ENCODE results near the gene HAS3.
"Not testable (repeated sequence)": the region's sequence is repeated elsewhere in the genome, so short reads cannot be mapped to it uniquely, and the experiment has no call there.

Gene HAS3

DNA sequence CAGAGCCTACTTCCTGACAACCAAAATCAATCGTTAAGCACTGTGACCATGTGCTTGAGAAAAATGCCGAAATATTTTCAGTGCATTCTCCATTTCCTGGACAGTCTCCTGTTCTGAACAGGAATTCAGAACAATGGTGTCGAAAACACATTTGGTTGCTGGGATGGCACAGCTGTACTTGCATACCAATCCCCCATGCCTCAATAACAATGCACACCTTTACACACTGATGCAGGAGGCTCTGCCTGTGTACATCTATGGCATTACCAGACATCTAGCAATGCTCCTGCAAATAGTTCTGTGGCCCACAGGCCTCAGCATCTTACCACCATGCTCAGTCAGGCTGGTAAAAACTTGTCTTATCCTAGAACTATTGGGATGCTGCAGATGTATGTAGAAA lies 20.8 kb downstream of the HAS3 start:
- no peak overlapping the region for H3K4me2 ChIP-seq (ENCODE audit: low read length)
- no peaks in the 10 kb centered on the region for H3K27me3 ChIP-seq (ENCODE audit: control insufficient read depth, insufficient read depth, low read length)
- H3K36me3 ChIP-seq (ENCODE audit: control insufficient read depth, insufficient read depth, low read length): no peaks in the 10 kb centered on the region
- TF ChIP-seq, protein P1, sequence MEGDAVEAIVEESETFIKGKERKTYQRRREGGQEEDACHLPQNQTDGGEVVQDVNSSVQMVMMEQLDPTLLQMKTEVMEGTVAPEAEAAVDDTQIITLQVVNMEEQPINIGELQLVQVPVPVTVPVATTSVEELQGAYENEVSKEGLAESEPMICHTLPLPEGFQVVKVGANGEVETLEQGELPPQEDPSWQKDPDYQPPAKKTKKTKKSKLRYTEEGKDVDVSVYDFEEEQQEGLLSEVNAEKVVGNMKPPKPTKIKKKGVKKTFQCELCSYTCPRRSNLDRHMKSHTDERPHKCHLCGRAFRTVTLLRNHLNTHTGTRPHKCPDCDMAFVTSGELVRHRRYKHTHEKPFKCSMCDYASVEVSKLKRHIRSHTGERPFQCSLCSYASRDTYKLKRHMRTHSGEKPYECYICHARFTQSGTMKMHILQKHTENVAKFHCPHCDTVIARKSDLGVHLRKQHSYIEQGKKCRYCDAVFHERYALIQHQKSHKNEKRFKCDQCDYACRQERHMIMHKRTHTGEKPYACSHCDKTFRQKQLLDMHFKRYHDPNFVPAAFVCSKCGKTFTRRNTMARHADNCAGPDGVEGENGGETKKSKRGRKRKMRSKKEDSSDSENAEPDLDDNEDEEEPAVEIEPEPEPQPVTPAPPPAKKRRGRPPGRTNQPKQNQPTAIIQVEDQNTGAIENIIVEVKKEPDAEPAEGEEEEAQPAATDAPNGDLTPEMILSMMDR (IDR thresholded peaks at IDR 0.05): no peak
- H3K27ac ChIP-seq: no peak overlapping the region
- H3K4me3 ChIP-seq (ENCODE audit: low read depth, low read length): no peak overlapping the region
- H3K9me3 ChIP-seq (ENCODE audit: control insufficient read depth, low read length): no peaks in the 10 kb centered on the region
- peaks cover 16% of the 10 kb centered on the region for H3K79me2 ChIP-seq
- no peak overlapping the region for H3K9ac ChIP-seq
- H3K4me1 ChIP-seq: peaks cover 3% of the 10 kb centered on the region
- no peak overlapping the region for H2AFZ ChIP-seq

DNA sequence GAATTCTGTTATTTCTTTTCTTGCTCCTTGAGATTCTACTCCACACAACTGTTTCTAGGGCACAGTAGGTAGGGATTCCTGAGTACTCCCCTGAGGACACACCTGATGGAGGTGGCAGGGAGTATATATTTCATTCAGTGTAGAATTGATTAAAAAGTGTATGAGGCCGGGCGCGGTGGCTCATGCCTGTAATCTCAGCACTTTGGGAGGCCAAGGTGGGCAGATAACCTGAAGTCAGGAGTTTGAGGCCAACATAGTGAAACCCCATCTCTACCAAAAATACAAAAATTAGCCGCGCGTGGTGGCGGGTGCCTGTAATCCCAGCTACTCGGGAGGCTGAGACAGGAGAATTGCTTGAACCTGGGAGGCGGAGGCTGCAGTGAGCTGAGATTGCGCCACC lies 21.3 kb downstream of the HAS3 start:
- not testable (repeated sequence) for H3K4me1 ChIP-seq

DNA sequence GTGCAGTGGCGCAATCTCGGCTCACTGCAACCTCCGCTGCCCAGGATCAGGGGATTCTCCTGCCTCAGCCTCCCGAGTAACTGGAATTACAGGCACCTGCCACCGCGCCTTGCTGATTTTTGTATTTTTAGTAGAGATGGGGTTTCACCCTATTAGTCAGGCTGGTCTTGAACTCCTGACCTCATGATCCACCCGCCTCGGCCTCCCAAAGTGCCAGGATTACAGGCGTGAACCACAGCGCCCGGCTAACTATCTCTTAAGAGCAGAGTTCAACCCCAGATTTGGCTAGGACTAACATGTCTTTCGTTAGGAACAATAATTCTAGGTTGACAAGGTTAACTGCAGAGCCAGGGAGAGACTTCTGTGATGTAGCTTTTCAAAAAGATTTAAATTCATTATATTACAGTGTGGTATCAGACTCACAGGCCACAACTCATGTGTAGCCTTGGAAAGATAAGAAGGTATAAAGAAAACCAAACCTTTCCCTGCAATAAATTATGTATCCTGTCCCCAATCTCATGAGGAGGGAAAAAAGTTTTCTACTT lies 22.6 kb downstream of the HAS3 start:
- no peaks in the 10 kb centered on the region for H3K27me3 ChIP-seq (ENCODE audit: control insufficient read depth, insufficient read depth, low read length)
- H2AFZ ChIP-seq: no peak overlapping the region
- TF ChIP-seq, protein P1 (IDR thresholded peaks at IDR 0.05): no peak
- no peak overlapping the region for H3K4me2 ChIP-seq (ENCODE audit: low read length)
- peaks cover 22% of the 10 kb centered on the region for H3K79me2 ChIP-seq
- H3K27ac ChIP-seq: no peak overlapping the region
- no peaks in the 10 kb centered on the region for H3K36me3 ChIP-seq (ENCODE audit: control insufficient read depth, insufficient read depth, low read length)
- H3K4me3 ChIP-seq (ENCODE audit: low read depth, low read length): no peak overlapping the region
- H3K9ac ChIP-seq: no peak overlapping the region
- H3K4me1 ChIP-seq: peaks cover 3% of the 10 kb centered on the region
- H3K9me3 ChIP-seq (ENCODE audit: control insufficient read depth, low read length): no peaks in the 10 kb centered on the region

More for the DNA sequence above, 21.3 kb downstream of the HAS3 start:
- H2AFZ ChIP-seq; H3K36me3 ChIP-seq (ENCODE audit: control insufficient read depth, insufficient read depth, low read length); H3K9ac ChIP-seq; H3K9me3 ChIP-seq (ENCODE audit: control insufficient read depth, low read length); H3K27me3 ChIP-seq (ENCODE audit: control insufficient read depth, insufficient read depth, low read length); H3K27ac ChIP-seq; H3K4me3 ChIP-seq (ENCODE audit: low read depth, low read length); H3K4me2 ChIP-seq (ENCODE audit: low read length): not testable (repeated sequence)
- H3K79me2 ChIP-seq: peaks cover 20% of the 10 kb centered on the region

DNA sequence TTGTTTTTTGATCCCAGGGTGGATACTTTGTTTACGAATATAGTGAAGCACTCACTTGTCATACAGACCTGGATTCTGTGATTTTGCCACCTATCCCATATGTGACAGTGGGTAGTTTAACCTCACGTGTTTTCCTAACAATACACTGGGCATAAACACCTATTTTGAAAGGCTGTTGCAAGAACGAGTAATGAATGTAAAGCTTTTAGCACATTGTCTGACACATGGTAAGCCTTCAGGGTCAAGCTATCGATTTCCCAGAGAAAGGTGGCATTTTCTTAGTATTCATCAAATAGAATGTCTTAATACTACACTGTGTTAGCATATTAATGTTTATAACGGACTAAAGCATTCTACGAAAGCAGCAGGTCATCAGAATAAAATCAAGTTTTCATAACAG lies 25.0 kb downstream of the HAS3 start:
- H2AFZ ChIP-seq: no peak overlapping the region
- TF ChIP-seq, protein P1 (IDR thresholded peaks at IDR 0.05): no peak
- peaks cover 7% of the 10 kb centered on the region for H3K4me1 ChIP-seq
- no peaks in the 10 kb centered on the region for H3K36me3 ChIP-seq (ENCODE audit: control insufficient read depth, insufficient read depth, low read length)
- no peak overlapping the region for H3K4me3 ChIP-seq (ENCODE audit: low read depth, low read length)
- H3K27me3 ChIP-seq (ENCODE audit: control insufficient read depth, insufficient read depth, low read length): no peaks in the 10 kb centered on the region
- peaks cover 18% of the 10 kb centered on the region for H3K79me2 ChIP-seq
- no peak overlapping the region for H3K27ac ChIP-seq
- no peaks in the 10 kb centered on the region for H3K9me3 ChIP-seq (ENCODE audit: control insufficient read depth, low read length)
- H3K9ac ChIP-seq: no peak overlapping the region
- no peak overlapping the region for H3K4me2 ChIP-seq (ENCODE audit: low read length)

DNA sequence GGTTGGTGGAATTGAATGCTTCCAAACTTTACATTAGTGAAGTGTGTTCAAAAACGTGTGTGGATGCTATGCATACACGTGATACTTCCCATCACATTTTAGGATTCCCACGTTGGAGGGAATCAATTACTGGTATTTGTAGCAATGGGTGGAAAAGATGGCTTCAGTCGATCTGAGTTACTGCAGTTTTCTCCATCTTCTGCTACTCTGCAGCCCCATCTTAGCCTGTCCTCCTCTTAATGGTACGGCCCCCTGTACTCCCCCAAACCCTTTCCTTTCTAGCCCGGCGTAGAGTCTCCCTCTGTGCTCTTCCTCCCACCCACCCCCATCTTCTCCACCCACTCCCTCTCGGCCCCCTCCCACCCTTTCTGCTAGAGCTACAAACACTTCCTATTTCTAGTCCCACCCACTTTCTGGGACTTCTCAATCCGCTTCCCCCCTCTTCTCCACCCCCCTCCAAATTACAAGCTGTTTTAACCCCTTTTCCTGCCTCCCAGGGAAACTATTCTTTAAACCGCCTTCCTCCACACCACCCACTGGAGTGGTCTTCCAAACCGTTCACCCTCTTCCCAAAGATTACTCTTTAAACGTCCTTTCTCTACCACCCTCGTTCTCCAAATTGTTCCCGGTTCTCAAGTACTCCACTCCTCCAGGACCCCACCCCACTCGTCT lies 25.9 kb downstream of the HAS3 start:
- Histone ChIP-seq H3K27ac (peak overlapping the region; percentile 73), H3K36me3 (ENCODE audit: control insufficient read depth, insufficient read depth, low read length) (no peaks in the 10 kb centered on the region), H3K4me2 (ENCODE audit: low read length) (peak overlapping the region; percentile 64), H3K4me3 (ENCODE audit: low read depth, low read length) (peak overlapping the region; percentile 92), H3K79me2 (peaks cover 18% of the 10 kb centered on the region), H3K4me1 (peaks cover 7% of the 10 kb centered on the region), H3K9ac (peak overlapping the region; percentile 13), H2AFZ (peak overlapping the region; percentile 76), H3K9me3 (ENCODE audit: control insufficient read depth, low read length) (no peaks in the 10 kb centered on the region), H3K27me3 (ENCODE audit: control insufficient read depth, insufficient read depth, low read length) (no peaks in the 10 kb centered on the region)
- TF ChIP-seq, protein P1 (IDR thresholded peaks at IDR 0.05): no peak
